Superior temporal gyrus (tissue), 1 donor: ENCODE data around the gene ZHX3.

Experiments
- DNase-seq: peaks from one replicate; pipeline ENCODE4 v3.0.0-alpha.2; 2016; ENCODE audit errors: extremely low spot score

ZHX3 gene

DNA sequence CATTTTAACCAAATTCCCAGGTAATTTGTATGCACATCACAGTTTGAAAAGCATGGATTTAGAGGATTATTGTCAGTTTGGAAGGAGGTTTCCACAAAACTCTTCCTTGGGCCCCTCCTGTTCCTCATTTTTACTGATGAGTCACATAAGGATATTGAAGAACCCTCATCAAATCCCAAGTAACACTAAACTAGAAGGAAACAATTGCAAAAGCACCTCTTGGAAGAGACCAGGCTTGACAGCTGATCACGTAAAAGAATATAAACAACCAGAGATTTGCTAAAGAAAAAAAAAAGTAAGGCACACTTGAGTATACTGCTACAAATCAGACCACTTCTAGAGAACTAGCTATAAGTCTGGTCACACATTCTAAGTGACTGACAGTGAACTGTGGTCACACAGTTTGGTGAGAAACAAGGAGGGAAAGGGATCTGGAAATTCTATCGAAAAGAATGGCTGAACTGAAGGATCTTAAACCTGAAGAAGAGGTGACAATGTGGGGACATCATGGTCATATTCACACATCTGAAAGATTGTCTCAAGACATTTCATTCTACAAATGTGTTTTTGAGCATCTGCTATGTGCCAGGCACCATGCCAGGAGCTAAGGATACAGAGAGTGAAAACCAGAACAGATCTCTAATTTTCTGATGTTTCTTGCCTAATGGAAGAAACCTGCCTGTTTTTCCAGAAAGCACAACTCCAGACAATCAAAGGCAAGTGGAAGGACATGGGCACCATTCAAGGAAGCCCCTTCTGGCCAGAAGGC, 24.1 kb downstream of the ZHX3 start:
- peak; percentile 78 for DNase-seq

DNA sequence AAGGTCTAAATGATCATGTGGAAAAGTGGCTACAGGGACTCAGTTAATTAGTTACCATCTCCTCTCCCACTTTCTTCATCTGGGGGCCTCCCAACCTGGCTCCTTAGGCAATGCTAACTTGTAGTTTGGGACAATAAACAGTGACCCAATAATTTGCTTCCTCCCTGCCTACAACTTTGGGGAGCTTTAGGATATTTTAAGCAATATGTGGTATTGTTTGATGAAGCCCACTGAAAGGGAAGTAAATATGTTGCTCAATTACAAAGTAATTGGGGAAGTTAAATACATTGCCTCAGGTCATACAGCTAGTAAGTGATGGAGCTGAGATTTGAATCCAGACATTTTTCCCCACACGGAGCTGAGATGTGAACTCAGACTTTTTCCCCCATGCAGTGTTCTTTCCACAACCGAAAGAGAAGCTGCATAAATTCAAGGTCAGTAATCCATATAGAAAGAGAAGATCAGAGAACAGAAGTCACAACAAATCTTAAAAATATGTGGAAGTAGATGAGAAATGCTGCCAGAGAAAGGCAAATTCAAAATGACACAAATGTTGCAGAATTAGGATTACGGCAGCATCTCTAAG, 26.6 kb downstream of the ZHX3 start:
- no peak for DNase-seq

DNA sequence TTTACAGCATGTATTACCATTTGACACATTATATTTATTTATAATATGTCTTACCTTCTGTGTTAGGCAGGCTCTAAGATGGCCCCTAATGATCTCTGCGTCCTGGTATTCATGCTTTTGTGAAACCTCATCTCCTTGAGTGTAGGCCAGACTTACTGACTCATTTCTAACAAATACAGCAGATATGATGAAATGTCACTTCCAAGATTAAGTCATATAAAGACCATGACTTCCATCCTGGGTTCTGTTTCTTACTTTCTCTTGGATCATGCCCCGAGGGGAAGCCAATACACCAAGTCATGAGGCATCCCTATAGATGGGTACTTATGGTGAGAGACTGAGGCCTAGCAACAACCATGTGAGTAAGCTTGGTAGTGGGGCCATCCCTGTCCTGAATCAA, 30.2 kb downstream of the ZHX3 start:
- DNase-seq: no peak

DNA sequence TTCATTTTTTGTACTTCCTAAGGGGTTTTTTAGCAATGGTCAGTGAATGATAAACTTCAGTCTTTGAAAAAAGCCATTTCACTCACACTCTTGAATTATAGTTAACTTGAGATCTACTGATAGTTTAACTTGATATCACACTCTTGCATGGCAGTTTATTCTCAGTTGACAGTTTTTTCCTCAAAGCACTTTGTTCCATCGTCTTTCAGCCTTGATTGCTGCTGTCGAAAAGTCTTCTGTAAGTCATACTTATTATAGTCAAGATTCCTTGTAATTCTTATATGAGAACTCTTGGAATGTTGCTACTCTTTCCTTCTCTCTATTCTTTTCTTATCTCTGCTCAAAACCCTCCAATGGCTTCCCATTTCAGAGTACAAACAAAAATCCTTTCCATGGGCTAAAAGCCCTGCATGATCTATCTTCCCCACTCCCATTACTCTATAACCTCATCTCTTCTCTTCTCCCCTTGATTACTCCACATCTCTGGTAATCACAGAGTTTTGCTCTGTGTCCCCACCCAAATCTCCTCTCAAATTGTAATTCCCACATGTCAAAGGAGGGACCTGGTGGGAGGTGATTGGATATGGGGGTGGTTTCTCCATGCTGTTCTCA, 31.2 kb downstream of the ZHX3 start:
- DNase-seq: no peak

DNA sequence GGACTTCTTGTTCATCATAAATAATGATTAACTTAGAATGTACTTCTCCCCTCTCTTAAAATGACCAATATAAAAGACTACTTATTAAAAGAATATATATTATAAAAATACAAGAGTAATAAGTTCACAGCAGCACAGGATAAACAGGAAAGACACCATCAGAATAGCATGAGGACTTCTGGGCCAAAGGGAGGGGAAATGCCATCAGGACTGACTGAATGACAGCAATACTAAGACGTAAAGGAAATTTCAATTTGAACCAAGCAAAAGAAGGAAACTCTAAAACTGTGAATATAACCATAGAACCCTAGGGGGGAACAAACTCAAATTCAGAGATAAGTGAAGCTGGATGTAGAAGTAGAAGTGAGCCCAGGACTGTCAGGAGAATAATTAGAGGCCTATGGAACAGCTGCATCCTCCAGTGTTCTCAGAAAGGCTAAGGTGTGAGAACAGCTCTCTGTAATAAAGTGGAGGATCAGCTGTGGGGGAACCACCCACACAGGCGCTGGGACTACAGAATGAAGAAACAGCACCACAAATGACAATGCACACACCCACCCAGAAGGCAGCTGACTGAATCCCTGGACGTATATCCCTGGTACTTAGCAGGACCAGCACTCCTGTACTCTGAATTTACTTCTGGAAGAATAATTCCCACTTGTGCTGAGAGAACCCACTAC, 37.8 kb downstream of the ZHX3 start:
- peak; percentile 68 for DNase-seq

DNA sequence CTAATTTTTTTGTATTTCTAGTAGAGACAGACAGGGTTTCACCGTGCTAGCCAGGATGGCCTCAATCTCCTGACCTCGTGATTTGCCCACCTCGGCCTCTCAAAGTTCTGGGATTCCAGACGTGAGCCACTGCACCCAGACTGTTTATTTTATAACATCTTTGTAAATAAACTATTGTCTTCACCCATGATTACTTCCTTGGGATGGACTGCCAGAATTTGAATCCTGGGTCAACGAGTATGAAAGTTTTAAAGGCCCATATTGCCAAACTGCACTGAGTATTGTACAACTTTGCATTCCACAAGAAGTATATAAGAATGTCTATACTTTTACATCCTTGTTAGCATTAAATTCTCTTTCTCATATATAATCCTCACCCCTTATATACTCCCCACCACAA, 38.6 kb downstream of the ZHX3 start:
- DNase-seq: no peak

DNA sequence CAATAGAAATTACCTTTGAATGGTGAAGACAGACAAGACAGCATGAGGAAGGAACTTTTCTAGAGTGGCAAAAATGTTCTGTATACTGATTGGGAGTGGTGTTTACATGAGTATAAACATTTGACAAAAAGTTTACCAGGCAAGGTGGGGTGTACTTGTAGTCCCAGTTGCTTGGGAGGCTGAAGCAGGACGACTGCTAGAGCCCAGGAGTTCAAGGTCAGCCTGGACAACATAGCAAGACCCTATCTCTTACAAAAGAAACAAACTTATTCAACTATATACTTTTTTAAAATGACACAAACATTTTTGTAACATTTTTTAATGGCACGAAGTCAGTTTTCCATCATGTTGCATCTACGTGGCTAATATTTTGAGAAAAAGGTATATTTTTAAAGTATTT, 40.5 kb downstream of the ZHX3 start:
- DNase-seq: no peak

DNA sequence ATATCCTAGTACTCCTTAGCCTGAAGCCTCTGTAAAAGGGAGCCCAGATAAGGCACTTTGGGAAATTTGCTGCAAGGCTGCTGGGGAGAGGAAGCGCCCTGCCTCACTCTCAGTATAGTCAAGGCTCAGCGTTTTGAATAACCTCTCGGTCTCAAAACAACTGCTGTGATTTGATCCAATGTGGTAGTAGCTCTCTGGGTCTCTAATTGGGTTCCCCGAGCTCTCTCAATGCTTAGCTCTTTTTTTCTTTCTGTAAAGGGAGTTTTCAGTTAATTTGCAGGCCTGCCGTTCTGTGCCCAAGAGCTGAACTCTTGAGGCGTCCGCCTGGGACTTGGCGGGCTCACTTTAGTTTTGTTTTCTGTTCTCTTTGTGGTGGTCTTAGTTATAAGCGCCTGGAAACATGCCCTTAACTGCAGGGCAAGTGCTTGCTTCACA, 41.2 kb downstream of the ZHX3 start:
- DNase-seq: no peak

DNA sequence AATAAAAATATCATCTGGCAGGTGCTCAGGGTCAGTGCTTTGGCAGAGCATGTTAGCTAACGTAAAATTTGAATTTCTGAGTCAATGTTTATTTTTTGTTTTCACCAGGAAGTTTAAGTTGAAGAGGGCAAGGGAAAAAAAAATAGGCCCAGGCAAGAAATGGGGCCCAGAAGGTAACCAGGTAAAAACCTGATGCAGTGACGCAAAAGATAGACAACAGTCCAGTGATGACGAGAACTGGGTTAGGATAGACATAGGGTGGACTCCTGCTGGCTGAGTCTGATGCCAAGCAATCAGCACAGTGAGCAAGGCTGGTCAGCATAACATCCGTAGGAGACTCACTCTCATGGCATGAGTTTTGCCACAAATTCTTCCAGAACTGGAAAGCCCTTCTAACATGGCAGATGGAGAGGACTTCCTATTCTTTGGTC, 42.2 kb downstream of the ZHX3 start:
- DNase-seq: no peak

DNA sequence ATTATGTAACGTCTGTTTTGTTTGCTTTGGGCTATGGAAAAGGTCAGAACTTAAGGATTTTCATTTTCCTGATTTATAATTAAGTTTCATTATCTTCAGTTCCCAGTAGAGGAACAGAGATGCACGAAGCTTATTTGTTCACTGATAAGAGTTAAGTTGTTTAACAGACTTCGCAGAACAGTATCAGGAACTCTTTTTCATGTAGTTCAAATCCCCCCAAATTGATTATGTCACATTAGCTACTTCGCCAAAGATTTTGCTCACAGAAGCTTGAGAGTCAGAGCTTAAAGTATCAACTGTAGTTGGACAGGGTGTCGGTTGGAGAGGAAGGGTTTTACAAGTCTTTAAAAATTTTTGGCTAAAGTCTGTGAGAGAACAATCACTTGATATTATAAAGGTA, 43.4 kb downstream of the ZHX3 start:
- no peak for DNase-seq

DNA sequence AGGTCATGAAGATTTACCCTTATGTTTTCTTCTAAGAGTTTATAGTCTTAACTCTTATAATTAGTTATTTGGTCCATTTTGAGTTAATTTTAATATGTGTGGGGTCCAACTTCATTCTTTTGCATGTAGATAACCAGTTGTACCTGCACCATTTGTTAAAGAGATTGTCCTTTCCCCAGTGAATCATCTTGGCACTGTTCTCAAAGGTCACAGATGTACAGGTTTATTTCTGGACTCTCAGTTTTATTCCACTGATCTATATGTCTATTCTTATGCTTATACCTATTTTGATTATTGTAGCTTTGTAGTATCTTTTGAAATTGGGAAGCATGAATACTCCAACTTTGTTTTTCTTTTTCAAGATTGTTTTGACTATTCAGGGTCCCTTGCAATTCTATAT, 44.1 kb downstream of the ZHX3 start:
- DNase-seq: no peak

DNA sequence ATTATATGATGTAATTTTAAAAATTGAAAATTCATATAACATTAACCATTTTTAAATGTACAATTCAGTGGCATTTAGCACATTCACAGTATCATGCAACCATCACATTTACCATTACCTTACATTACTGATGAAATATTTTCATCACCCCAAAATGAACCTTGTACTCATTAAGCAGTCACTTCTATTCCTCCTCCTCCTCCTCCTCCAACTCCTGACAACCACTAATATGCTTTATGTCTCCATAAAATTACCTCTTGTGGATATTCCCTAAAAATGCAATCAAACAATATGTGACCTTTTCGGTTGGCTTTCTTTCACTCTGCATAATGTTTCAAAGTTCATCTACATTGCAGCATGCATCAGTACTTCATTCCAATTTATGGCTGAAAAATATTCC, 45.2 kb downstream of the ZHX3 start:
- no peak for DNase-seq

DNA sequence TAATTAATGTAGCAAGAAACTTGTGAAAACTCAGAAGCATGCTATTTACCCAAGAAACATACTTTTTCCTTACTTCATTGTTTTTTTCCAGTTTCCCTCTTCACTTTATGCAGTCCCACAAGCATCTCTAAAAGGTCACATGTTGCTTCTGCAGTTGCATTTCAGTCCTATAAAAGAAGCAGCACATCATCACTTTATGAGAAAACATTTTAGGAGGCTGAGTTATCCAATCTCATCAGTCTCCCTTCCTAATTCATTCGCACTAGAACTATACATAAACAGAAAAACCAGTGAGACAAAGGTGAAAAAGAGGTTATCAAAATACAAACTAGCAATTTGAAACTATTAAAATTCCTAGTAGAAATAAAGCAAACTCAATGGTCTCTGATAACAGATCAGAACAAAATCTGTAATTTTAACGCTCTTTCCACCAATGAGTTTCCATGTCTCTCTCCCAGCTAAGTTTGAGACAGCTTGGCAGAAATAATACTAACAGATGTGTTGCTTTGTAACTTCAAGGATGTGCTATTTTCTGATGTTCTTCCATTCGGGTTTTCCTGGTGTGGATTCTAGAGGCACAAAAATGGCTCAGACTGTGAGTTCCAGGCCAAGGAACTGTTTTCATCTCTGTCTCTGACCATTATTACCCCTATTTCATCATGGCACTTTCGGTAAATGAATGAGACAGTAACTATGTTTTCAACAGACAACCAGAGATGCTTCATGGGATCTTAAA, 48.4 kb downstream of the ZHX3 start:
- DNase-seq: peak; percentile 66

DNA sequence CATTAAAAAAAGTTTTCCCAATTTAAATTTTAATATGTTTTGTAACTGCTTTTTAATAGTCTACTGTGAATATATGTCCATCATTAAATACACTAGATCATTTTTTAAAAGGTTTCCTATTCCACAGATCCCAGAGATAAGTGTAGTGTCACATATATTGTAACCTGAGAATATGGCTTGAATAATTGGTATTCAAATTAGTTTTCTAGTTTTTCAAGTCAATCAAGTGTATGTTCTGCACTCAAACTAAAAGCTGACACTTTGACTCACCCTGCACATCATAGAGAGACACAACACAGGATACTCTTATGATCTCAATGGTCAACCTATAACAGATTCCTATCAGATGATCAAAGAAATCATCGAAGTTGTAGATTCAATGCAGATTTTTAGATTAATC, 49.1 kb downstream of the ZHX3 start:
- no peak for DNase-seq

DNA sequence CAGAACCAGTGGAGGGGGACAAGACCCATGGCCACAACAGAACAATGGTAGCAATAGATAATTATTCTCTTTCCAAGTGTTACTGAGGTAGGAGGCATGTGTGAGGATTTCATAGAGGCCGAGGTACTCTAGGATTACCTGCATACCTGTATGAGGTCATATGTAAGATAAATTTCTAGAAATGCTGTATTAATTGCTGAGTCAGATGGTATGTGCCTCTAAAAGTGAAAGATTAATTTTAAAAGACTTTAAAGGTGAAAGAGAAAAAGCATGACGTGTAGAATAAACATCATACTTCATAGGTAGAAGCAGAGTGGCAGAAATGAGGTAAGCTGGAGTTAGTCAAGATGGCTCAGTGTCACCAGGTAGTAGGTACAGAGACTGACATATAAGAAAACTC, 51.6 kb downstream of the ZHX3 start:
- no peak for DNase-seq

DNA sequence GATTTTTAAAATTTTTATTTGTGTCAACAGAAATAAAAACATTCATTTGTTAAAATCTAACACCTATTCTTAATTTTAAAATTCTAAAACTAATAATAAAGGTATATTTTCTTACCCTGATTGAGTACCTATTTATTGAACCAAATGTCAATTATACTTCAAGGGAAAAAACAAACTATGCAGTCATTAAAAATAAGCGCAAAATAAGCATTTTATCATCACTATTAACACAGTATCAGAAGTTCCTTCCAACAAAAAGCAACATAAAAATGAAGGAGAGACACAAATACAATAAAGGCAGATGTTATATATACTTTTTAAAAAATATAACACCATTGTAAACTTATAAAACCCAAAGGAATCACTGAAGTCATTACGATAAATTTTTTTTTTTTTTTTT, 52.7 kb downstream of the ZHX3 start:
- DNase-seq: no peak

DNA sequence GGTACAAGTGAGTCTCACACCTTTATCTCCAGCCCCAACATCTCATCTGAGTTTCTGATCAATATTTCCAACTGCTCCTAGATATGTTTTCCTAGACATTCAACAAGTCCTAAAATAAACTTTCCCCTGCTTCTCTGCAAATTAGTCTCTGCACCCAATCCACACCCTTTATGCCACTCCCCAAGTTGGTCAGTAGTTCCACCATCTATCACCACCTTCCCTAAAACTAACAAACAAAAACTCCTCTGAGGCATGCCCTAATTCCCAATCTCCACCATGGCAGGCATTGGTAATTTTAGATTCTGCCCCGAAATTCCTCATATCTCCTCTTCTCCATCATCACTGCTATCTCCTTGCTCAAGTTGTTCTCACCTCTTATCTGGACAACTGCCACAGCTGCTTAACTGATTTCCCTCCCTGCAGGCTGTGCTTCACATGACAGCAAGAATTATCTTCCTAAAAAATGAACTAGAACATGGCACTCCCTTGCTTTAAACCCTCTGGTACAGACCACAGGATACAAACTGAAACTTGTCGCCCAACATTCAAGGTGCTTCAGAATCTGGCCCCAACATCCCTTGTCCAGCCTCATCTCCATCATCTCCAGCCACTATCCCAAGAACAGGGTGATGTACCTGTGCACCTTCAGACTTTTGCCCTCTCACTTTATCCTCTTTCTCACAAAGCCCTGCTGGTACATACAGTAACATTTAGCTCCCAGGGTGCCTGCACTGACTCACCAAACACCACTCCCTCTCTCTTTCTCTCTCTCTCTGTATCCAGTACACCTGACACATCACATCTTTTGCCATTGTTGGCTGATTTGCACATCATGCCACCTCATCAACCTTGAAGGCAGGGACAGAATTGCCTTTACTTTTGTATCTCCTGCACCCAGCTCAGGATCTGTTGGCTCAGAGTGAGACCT, 55.5 kb downstream of the ZHX3 start:
- DNase-seq: no peak

DNA sequence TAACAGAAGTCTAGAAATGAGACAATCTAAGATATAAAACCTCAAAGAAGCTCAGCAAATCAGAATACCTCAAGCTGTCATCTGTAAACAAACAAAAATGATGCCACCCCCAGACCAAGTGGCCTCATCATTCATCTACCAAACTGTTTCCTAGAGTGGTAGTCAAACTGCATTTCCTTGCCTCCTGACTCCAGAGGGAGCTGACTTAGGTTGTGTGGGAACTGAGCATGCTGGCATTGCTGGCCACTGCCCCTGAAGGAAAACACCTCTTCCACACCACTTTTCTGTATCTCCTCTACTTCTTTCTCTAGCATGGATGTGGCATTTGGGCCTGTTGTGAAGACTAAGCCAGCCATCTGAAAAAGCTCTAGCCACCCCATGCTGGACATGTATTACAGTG, 56.3 kb downstream of the ZHX3 start:
- no peak for DNase-seq

DNA sequence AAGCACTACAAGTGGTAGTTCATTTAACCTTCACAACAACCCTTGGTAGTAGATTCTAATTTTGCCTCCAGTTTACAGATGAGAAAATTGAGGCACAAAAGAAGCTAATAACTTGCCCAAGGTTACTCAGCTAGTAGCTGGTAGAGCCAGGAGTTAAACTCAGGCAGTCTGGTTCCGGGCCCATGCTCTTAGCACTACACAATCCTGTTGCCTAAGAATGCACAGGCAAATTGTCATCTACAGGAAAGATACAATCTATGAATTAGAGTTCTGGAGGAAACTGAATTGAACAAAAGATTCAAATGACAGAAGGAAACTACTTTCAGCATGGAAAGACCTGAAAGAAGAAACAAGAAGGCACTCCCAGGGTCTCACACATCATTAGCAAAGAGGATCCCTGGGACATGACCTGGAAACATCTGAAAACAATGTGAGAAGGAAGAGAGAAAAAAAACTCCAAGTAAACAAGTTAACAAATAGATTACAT, 56.8 kb downstream of the ZHX3 start:
- no peak for DNase-seq

DNA sequence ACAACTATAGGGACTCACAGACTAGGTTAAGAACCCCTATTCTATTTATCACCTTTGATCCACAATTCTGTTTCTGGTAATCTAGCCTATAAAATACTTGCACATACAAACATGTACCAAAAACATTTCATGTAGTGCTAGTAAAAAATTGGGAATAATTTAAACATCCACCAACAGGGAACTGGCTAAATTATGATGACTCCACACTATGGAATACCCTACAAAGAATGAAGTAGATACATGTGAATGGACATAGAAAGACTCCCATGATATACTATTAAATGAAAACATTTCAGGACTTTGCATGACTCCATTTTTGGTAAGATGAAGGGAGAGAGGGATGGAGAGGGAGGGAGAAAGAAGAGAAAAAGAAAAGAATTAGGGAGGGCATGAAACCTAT, 58.2 kb downstream of the ZHX3 start:
- DNase-seq: no peak

DNA sequence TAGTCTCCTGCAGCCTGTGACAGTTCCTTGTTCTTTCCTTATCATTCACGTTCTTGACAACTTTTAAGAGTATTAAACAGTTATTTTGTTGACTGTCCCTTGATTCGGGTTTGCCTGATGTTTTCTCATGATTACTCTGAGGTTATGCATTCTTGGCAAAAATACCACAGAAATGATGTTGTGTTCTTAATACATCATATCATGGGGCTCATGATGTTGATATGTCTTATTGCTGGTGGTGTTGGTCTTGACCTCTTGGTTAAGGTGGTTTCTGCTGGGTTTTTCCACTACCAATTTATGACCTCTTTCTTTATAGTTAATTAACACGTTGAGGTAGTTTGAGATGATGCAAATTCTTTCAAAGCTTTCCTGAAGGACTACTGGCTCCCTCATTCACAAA, 59.1 kb downstream of the ZHX3 start:
- no peak for DNase-seq
